Suppressor macrophage treated with lipopolysaccharide for 1 hour (primary cell): ENCODE results near the gene LRP1B.

Experiments used
- DNase-seq, 3 donors: peaks; one replicate each; pipeline ENCODE4 v3.0.0-alpha.2; 2020 to 2022

The LRP1B gene

GRCh38 chr2:141943918-141944317, 186.9 kb downstream of the LRP1B start:
- DNase-seq: no peak

GRCh38 chr2:141942006-141942789, 188.6 kb downstream of the LRP1B start:
- DNase-seq: no peak

GRCh38 chr2:141941210-141941714, 189.6 kb downstream of the LRP1B start:
- DNase-seq: no peak

GRCh38 chr2:141940709-141941108, 190.1 kb downstream of the LRP1B start:
- no peak for DNase-seq

GRCh38 chr2:141933226-141933625, 197.6 kb downstream of the LRP1B start:
- no peak for DNase-seq

GRCh38 chr2:141932261-141932660, 198.6 kb downstream of the LRP1B start:
- no peak for DNase-seq

GRCh38 chr2:141931797-141932196, 199.0 kb downstream of the LRP1B start:
- DNase-seq: no peak

- no peak for DNase-seq
These were observed 200.0 kb downstream of the LRP1B start for GRCh38 chr2:141930803-141931202.

- no peak for DNase-seq
These were observed 201.2 kb downstream of the LRP1B start for GRCh38 chr2:141929331-141930252.

- no peak for DNase-seq
These were observed 202.3 kb downstream of the LRP1B start for GRCh38 chr2:141928476-141928875.

- no peak for DNase-seq
These were observed 203.3 kb downstream of the LRP1B start for GRCh38 chr2:141927536-141927935.

- DNase-seq: no peak
These were observed 205.3 kb downstream of the LRP1B start for GRCh38 chr2:141925511-141925910.

- DNase-seq: no peak
These were observed 207.2 kb downstream of the LRP1B start for GRCh38 chr2:141923657-141924056.

- peak in 2 of 3 donors; percentile 13 to 20 for DNase-seq
These were observed 219.2 kb downstream of the LRP1B start for GRCh38 chr2:141911485-141912066.

- no peak for DNase-seq
These were observed 224.1 kb downstream of the LRP1B start for GRCh38 chr2:141906678-141907077.

- no peak for DNase-seq
These were observed 230.0 kb downstream of the LRP1B start for GRCh38 chr2:141900826-141901225.

- no peak for DNase-seq
These were observed 231.1 kb downstream of the LRP1B start for GRCh38 chr2:141899740-141900139.

GRCh38 chr2:141889788-141890187, 241.0 kb downstream of the LRP1B start:
- no peak for DNase-seq

GRCh38 chr2:141888987-141889555, 241.7 kb downstream of the LRP1B start:
- no peak for DNase-seq

GRCh38 chr2:141887363-141887762, 243.5 kb downstream of the LRP1B start:
- DNase-seq: peak in 1 of 3 donors; percentile 15

GRCh38 chr2:141878016-141878415, 252.8 kb downstream of the LRP1B start:
- no peak for DNase-seq

GRCh38 chr2:141871913-141872634, 258.7 kb downstream of the LRP1B start:
- no peak for DNase-seq
